ENCODE measurements around the gene BECN2.
"Not testable (repeated sequence)": the region's sequence is repeated elsewhere in the genome, so short reads cannot be mapped to it uniquely, and the experiment has no call there.

The BECN2 gene

GRCh38 chr1:241979071-241979470 is 21.5 kb downstream of the BECN2 start:
- no peak for DNase-seq (ENCODE audit: low read depth)

- DNase-seq (ENCODE audit: low read depth) = no peak
Observed at GRCh38 chr1:241979926-241980325, 22.4 kb downstream of the BECN2 start.

GRCh38 chr1:241985787-241986186 is 28.2 kb downstream of the BECN2 start:
- DNase-seq (ENCODE audit: low read depth) = no peak

GRCh38 chr1:241988389-241988930 is 30.9 kb downstream of the BECN2 start:
- not testable (repeated sequence) for DNase-seq (ENCODE audit: low read depth)

GRCh38 chr1:241990040-241990439 is 32.5 kb downstream of the BECN2 start:
- DNase-seq (ENCODE audit: low read depth) = peak; percentile 96

- DNase-seq (ENCODE audit: low read depth) = peak; percentile 43
Observed at GRCh38 chr1:241992734-241993133, 35.2 kb downstream of the BECN2 start.

GRCh38 chr1:241994171-241994570 is 36.6 kb downstream of the BECN2 start:
- no peak for DNase-seq (ENCODE audit: low read depth)

- no peak for DNase-seq (ENCODE audit: low read depth)
Observed at GRCh38 chr1:241997401-241997998, 39.9 kb downstream of the BECN2 start.

GRCh38 chr1:241998412-241998921 is 40.9 kb downstream of the BECN2 start:
- DNase-seq (ENCODE audit: low read depth) = peak; percentile 87

- DNase-seq (ENCODE audit: low read depth) = no peak
Observed at GRCh38 chr1:241999026-241999425, 41.5 kb downstream of the BECN2 start, which contains the start of gene MAP1LC3C. Gene MAP1LC3C (minus strand): TSS chr1:241999098. CDS start chr1:241999008, 90 bp downstream.

- no peak for DNase-seq (ENCODE audit: low read depth)
Observed at GRCh38 chr1:242000434-242000833, 42.9 kb downstream of the BECN2 start.

- DNase-seq (ENCODE audit: low read depth) = no peak
Observed at GRCh38 chr1:242002072-242002471, 44.5 kb downstream of the BECN2 start.

- DNase-seq (ENCODE audit: low read depth) = no peak
Observed at GRCh38 chr1:242002510-242002909, 44.9 kb downstream of the BECN2 start.

GRCh38 chr1:242004751-242005495 is 47.4 kb downstream of the BECN2 start:
- DNase-seq (ENCODE audit: low read depth) = no peak

- DNase-seq (ENCODE audit: low read depth) = no peak
Observed at GRCh38 chr1:242005866-242006535, 48.4 kb downstream of the BECN2 start.

GRCh38 chr1:242006976-242007375 is 49.4 kb downstream of the BECN2 start:
- no peak for DNase-seq (ENCODE audit: low read depth)

All from fibroblast of the conjunctiva (primary cell).